ENCODE data around the gene SREK1.

- TF ChIP-seq POLR2AphosphoS5 (IDR thresholded peaks at IDR 0.05): peak in 1 of 2 donors; percentile 18
- peak in 1 of 6 experiments; percentile 4 for TF ChIP-seq CTCF (IDR thresholded peaks at IDR 0.05)
- TF ChIP-seq POLR2A (IDR thresholded peaks at IDR 0.05): no peak
These were observed 812 bp downstream of the SREK1 start for GRCh38 chr5:66144834-66145390.
